ENCODE measurements around the gene SLC49A4.

Gene SLC49A4

GRCh38 chr3:122785231-122785630 is 9.6 kb upstream of the SLC49A4 start:
- no peak for FAIRE-seq
- DNase-seq (ENCODE audit: low spot score) = no peak

GRCh38 chr3:122786066-122786465 is 8.8 kb upstream of the SLC49A4 start:
- FAIRE-seq (peak; percentile 96), DNase-seq (ENCODE audit: low spot score) (peak; percentile 40)

- FAIRE-seq (no peak), DNase-seq (ENCODE audit: low spot score) (no peak)
Observed at GRCh38 chr3:122787872-122788271, 7.0 kb upstream of the SLC49A4 start.

GRCh38 chr3:122789585-122790273 is 5.1 kb upstream of the SLC49A4 start:
- no peak for DNase-seq (ENCODE audit: low spot score)
- no peak for FAIRE-seq

- FAIRE-seq (peak; percentile 66), DNase-seq (ENCODE audit: low spot score) (peak; percentile 82)
Observed at GRCh38 chr3:122793568-122794416, 1.1 kb upstream of the SLC49A4 start, which contains the start of gene HSPBAP1. Gene HSPBAP1, minus strand, starts transcription at chr3:122793831. Its CDS starts 151 bp downstream, at chr3:122793680.

- no peak for DNase-seq (ENCODE audit: low spot score)
- FAIRE-seq = no peak
Observed at GRCh38 chr3:122794483-122794778, 438 bp upstream of the SLC49A4 start.

- DNase-seq (ENCODE audit: low spot score) (no peak), FAIRE-seq (no peak)
Observed at GRCh38 chr3:122795674-122796195, 866 bp downstream of the SLC49A4 start.

GRCh38 chr3:122797291-122797690 is 2.4 kb downstream of the SLC49A4 start:
- DNase-seq (ENCODE audit: low spot score) (no peak), FAIRE-seq (no peak)

GRCh38 chr3:122799322-122799721 is 4.5 kb downstream of the SLC49A4 start:
- FAIRE-seq (no peak), DNase-seq (ENCODE audit: low spot score) (no peak)

GRCh38 chr3:122800031-122800430 is 5.2 kb downstream of the SLC49A4 start:
- FAIRE-seq (no peak), DNase-seq (ENCODE audit: low spot score) (no peak)

GRCh38 chr3:122800706-122801237 is 5.9 kb downstream of the SLC49A4 start:
- DNase-seq (ENCODE audit: low spot score) (no peak), FAIRE-seq (no peak)

- no peak for FAIRE-seq
- no peak for DNase-seq (ENCODE audit: low spot score)
Observed at GRCh38 chr3:122802323-122802722, 7.5 kb downstream of the SLC49A4 start.

- FAIRE-seq = no peak
Observed at GRCh38 chr3:122803977-122804376, 9.1 kb downstream of the SLC49A4 start.

GRCh38 chr3:122810734-122811133 is 15.9 kb downstream of the SLC49A4 start:
- FAIRE-seq = no peak

More at GRCh38 chr3:122803977-122804376, 9.1 kb downstream of the SLC49A4 start:
- no peak for DNase-seq (ENCODE audit: low spot score)

GRCh38 chr3:122816587-122816986 is 21.7 kb downstream of the SLC49A4 start:
- DNase-seq (ENCODE audit: low spot score) (no peak), FAIRE-seq (no peak)

More at GRCh38 chr3:122810734-122811133, 15.9 kb downstream of the SLC49A4 start:
- no peak for DNase-seq (ENCODE audit: low spot score)

GRCh38 chr3:122824465-122825381 is 29.9 kb downstream of the SLC49A4 start:
- no peak for FAIRE-seq
- no peak for DNase-seq (ENCODE audit: low spot score)

- FAIRE-seq = no peak
Observed at GRCh38 chr3:122825460-122825859, 30.6 kb downstream of the SLC49A4 start.

GRCh38 chr3:122826278-122826677 is 31.4 kb downstream of the SLC49A4 start:
- DNase-seq (ENCODE audit: low spot score) (no peak), FAIRE-seq (no peak)

More at GRCh38 chr3:122825460-122825859, 30.6 kb downstream of the SLC49A4 start:
- no peak for DNase-seq (ENCODE audit: low spot score)

GRCh38 chr3:122828281-122828680 is 33.4 kb downstream of the SLC49A4 start:
- FAIRE-seq (no peak), DNase-seq (ENCODE audit: low spot score) (no peak)

GRCh38 chr3:122835590-122835989 is 40.7 kb downstream of the SLC49A4 start:
- no peak for DNase-seq (ENCODE audit: low spot score)
- FAIRE-seq = no peak

- FAIRE-seq = no peak
- no peak for DNase-seq (ENCODE audit: low spot score)
Observed at GRCh38 chr3:122843604-122844003, 48.7 kb downstream of the SLC49A4 start.

Data from RCC 7860 (cell line).